ENCODE data around the gene SCGB1A1.
"Not testable (repeated sequence)": the region's sequence is repeated elsewhere in the genome, so short reads cannot be mapped to it uniquely, and the experiment has no call there.

Gene SCGB1A1

DNA sequence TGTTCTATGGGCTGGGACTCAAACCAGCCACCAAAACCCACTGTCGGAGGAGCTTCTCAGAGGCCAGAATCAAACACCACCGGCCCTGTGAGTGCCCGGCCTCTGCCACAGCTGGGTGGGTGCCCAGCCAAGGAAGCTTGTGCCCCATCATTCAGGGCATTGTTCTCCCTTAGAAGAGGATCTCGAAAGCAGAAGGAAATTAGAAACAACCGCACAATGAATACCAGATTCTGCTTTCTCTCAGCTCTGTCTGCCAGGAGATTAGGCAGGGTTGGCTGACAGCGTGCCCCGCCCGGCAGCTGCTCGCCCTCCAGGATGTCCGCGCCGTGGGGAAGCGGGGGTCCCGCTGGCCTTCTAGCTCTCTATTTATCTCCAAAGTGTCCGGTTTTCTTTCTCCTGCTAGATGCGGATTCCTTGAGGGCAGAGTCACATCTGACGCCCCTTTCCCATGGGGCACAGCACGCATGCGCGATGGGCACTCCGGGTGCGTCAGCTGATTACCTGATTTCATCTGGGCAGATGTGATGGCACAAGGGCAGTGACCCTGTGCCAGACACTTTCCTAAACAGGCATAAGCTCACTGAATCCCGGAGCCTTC lies 25.5 kb downstream of the SCGB1A1 start:
- no peak for DNase-seq (ENCODE audit: low read depth, low spot score)
- H3K27ac ChIP-seq, result peak overlapping the region; percentile 5

- no peak for DNase-seq (ENCODE audit: low read depth, low spot score)
- H3K27ac ChIP-seq, result peak overlapping the region; percentile 5
Measured at GRCh38 chr11:62444835-62445234, 26.0 kb downstream of the SCGB1A1 start.

DNA sequence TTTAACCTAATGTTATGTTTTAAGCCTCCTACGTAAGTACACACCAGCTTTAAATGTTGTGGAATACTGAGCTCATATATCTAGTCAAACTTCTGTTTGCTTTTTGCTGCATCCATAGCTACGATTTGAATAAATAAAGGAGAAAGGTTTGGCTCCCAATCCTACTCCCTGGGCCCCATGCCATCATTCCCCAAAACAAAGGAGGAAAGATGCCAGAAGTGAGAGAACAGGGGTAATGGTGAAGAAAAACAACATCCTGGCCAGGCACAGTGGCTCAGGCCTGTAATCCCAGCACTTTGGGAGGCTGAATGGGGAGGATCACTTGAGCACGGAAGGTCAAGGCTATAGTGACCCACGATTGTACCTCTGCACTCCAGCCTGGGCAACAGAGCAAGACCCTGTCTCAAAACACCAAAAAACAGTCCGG lies 26.5 kb downstream of the SCGB1A1 start:
- H3K27ac ChIP-seq, result no peak overlapping the region

DNA sequence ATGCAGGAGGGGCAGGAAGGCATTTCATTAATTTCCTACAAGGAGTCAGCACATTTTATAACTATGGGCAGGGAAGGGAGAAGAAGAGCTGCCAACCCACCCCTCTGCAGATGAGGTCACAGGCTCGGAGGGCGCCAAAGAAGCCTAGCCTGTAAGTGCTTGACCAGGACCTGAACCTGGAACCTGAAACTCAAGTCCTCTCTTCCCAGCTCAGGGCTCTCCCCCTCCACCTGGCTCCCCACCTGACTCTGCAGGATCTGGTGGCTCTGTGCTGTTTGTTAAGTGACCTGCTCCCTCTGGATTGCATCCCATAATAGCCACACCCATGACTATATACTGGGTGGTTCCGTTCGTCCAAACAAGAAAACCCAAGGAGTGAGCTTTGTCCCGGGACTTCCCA lies 27.3 kb downstream of the SCGB1A1 start:
- no peak for DNase-seq (ENCODE audit: low read depth, low spot score)

More for the DNA sequence above, 26.5 kb downstream of the SCGB1A1 start:
- no peak for DNase-seq (ENCODE audit: low read depth, low spot score)

GRCh38 chr11:62449451-62449851 lies 30.6 kb downstream of the SCGB1A1 start:
- no peak for DNase-seq (ENCODE audit: low read depth, low spot score)
- no peak overlapping the region for H3K27ac ChIP-seq

More for the DNA sequence above, 27.3 kb downstream of the SCGB1A1 start:
- H3K27ac ChIP-seq, result no peak overlapping the region

DNA sequence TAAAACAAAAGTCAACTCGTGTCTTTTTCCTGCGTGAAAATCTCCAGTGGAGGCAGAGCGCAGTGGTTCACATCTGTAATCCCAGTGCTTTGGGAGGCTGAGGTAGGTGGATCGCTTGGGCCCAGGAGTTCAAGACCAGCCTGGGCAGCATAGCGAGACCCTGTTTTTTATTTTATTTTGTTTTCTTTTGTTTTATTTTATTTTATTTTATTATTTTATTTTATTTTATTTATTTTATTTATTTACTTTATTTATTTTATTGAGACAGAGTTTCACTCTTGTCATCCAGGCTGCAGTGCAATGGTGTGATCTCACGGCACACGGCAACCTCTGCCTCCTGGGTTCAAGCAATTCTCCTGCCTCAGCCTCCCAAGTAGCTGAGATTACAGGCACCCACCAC lies 31.1 kb downstream of the SCGB1A1 start:
- not testable (repeated sequence) for DNase-seq (ENCODE audit: low read depth, low spot score)

DNA sequence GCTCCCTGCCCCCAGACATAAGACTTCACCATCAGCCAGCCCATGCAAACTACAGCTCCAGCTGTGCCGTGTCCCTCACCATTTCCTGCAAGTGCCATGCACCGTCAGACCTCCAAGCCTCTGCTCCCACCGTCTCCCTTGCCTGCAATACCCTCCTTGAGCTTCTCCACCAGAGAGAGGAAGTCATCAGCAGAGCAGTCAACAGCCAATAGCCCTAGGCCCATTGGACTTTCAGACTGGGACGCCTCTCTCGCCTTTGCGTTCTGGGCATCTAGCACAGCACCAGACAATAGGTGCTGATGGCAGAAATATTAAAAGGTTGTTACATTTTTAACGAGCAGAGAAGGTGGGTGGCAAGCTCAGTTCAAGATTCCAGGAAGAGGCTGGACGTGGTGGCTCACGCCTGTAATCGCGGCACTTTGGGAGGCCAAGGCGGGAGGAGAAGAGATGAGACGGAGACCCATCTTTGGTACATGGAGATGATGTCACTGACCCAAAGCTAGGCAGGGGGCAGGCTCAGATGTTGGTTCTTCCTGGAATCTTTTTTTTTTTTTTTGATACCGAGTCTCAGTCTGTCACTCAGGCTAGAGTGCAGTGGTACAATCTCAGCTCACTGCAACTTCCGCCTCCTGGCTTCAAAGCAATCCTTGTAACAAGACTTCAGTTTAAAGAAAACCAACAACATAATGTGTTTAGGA lies 31.9 kb downstream of the SCGB1A1 start:
- DNase-seq (ENCODE audit: low read depth, low spot score), result no peak

More for the DNA sequence above, 31.1 kb downstream of the SCGB1A1 start:
- not testable (repeated sequence) for H3K27ac ChIP-seq

GRCh38 chr11:62451241-62451621 lies 32.4 kb downstream of the SCGB1A1 start:
- no peak overlapping the region for H3K27ac ChIP-seq
- DNase-seq (ENCODE audit: low read depth, low spot score), result no peak

More for the DNA sequence above, 31.9 kb downstream of the SCGB1A1 start:
- no peak overlapping the region for H3K27ac ChIP-seq

DNA sequence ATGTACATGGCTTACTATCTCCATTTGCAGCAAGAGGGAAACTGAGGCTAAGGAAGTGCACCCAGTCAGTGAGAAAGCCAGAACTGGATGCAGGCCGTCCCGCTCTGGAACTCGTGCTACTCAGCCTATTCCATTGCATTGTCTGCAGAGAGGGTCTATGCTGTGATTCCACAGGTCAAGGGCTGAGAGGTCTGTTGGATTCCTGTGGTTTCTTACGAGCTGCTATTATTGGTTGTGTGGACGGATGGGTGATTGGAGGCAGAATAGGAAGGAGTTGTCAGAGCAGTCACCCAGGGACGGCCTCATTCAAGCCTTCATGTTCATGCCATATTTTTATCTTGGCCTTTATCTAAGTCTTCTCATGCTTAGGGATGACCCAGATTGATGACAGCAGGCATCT lies 33.4 kb downstream of the SCGB1A1 start:
- no peak overlapping the region for H3K27ac ChIP-seq
- no peak for DNase-seq (ENCODE audit: low read depth, low spot score)

DNA sequence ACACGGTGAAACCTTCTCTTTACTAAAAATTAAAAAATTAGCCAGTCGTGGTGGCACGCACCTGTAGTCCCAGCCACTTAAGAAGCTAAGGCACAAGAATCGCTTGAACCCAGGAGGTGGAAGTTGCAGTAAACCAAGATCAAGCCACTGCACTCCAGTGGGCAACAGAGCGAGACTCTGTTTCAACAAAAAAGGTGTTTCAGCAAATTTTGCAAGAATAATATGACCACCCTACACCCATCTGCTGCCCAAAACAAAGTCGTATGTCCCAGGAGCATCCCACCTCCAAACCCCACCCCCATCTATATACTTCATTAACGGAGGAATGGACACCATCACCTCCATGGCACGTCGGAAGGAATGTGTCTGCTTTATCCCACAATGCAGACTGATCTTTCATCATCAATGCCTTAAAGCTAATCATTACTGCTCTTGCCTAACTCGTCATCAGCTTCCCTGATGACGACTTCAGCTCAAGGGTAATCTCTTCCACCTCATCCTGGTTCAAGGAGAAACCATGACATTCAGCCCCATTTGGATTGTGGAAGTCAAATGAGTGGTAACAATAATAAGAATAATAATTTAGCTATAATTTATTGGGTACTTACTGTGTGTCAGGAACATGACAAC lies 34.1 kb downstream of the SCGB1A1 start:
- H3K27ac ChIP-seq, result no peak overlapping the region
- DNase-seq (ENCODE audit: low read depth, low spot score), result no peak

DNA sequence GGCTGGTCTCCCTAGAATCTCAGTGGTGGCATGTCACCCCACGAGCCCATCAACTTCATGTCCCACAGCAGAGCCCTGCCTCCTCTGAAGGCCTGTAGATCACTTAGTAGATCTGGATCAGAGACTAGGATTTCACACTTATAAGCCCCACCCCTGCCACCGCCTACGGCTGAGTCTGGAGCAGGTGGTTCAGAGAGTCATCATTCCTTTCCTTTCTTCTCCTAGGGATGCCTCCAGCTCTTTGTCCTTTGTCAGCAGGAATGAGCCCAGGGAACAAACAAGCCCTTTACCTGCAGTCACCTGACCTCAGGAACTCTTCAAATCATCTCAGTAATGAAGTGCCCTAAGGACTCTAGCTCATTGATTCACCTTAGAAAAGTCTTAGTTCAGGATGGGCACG lies 37.8 kb downstream of the SCGB1A1 start:
- no peak overlapping the region for H3K27ac ChIP-seq
- no peak for DNase-seq (ENCODE audit: low read depth, low spot score)

DNA sequence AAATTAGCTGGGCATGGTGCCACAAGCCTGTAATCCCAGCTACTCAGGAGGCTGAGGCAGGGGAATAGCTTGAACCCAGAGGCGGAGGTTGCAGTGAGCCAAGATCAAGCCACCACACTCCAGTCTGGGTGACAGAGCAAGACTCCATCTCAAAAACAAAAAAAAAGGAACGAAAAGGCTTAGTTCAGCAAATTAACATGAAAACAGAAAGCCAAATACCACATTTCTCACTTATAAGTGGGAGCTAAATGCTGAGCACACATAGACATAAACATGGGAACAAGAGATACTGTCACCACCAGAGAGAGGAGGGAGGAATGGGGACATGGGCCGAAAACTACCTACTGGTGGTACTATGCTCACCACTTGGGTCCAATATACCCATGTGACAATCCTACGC lies 38.6 kb downstream of the SCGB1A1 start:
- DNase-seq (ENCODE audit: low read depth, low spot score), result no peak
- H3K27ac ChIP-seq, result no peak overlapping the region

- H3K27ac ChIP-seq, result no peak overlapping the region
- no peak for DNase-seq (ENCODE audit: low read depth, low spot score)
Measured at GRCh38 chr11:62458212-62459002, 39.6 kb downstream of the SCGB1A1 start.

DNA sequence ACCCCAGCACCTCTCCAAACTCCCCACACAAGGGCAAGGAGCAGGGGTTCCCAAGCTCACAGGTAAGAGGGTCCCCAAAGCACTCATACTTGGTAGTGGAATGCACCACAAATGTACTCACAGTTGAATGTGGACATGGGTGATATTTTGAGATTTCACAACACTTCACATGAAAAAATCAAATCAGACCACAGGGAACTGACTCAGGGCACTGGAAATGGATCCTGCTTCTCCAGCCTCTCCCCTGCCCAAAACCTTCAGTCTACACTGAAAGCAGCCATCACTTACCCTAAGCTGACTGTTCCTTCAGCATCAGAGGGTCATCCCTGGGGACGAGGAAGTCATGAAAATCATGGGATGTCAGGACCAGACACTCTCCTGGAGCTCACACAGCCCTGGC lies 40.2 kb downstream of the SCGB1A1 start:
- H3K27ac ChIP-seq, result no peak overlapping the region
- no peak for DNase-seq (ENCODE audit: low read depth, low spot score)

DNA sequence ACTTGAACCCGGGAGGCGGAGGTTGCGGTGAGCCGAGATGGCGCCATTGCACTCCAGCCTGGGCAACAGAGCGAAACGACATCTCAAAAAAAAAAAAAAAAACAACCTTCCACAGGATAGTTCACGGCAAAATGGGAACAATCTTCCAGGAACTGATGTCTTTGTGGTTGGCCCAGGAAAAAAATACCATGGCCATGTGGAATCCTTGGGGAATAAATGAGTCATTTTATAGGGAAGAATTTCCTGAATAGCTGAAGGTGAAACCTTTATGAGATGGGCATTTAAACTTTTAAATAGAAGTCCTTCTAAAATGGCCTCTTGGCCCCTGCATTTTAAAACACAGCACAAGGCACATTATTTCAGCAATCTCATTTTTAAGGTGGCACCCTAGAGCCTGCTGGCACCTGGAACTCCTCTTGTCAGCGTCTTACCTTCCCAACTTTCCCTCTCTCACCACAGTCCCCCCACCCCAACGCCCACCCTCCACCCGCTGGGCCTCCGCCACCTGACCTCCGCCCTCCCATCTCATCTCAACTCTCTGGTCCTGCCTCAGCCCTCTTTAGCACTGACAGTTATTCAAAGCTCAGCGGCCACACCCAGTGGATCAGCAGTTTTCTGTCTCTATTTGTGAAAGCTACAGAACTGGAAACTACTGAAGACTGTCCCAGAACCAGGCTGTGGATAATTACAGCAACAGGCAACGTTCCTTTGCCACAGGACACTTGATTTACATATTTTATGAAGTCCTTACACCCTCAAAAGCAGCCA lies 43.1 kb downstream of the SCGB1A1 start:
- no peak for DNase-seq (ENCODE audit: low read depth, low spot score)
- H3K27ac ChIP-seq, result no peak overlapping the region

GRCh38 chr11:62462508-62462892 lies 43.7 kb downstream of the SCGB1A1 start:
- H3K27ac ChIP-seq, result no peak overlapping the region
- no peak for DNase-seq (ENCODE audit: low read depth, low spot score)

DNA sequence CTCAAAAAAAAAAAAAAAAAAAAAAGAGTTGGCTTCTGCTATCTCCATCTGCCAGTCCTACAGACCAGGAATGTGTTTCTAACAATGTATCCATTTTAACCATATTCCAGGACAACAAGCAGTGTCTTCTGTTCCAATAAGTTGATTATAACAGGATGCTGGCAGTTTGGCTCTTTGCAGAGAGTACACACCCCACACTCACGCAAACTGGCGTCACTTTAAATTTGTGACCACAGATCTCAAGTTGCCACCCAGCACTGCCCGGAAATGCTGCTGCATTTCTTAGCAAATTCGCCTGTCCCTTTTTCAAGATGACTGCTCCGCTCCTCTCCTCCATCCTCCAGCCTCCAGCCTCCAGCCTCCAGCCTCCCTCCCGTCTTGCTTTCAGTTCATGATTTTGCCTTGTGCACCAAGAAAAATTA lies 44.3 kb downstream of the SCGB1A1 start:
- no peak overlapping the region for H3K27ac ChIP-seq
- no peak for DNase-seq (ENCODE audit: low read depth, low spot score)

- DNase-seq (ENCODE audit: low read depth, low spot score), result no peak
Measured at GRCh38 chr11:62464655-62465054, 45.8 kb downstream of the SCGB1A1 start.

DNA sequence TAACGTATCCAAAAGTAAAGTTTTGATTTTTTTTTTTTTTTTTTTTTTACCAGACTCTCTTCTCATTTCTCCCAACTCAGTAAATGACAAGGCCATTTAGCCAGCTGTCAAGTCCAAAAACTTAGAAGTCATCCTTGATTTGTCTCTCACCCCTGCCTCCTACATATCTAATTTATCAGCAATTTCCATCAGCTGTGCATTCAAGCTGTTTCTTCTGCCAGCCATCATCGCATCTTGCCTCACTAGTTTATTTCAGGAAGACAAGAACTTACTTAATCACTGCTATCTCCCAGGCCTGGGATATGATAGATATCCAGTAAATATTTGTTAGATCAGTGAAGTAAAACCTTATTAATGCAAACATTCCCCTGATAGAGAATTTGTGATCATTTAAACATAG lies 47.6 kb downstream of the SCGB1A1 start:
- DNase-seq (ENCODE audit: low read depth, low spot score), result no peak
- H3K27ac ChIP-seq, result no peak overlapping the region

More at GRCh38 chr11:62464655-62465054, 45.8 kb downstream of the SCGB1A1 start:
- no peak overlapping the region for H3K27ac ChIP-seq

DNA sequence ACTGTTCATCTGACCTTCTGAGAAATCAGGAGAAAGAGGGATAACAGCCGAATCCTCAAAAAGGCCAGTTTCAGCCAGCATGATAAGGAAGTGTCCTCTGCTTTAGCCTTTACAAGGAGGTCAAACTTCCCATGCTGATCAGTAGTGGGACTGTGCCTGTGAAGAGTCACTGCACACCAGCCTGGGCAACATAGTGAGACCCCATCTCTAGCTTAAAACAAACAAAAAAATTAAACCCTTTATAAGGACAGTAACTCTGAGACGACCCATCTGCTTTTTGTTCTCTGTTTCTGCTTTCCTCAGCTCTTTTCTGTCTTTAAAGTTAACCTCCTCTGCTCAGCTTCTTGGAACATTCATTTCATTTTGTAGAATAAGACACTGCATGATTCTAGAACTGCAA lies 49.7 kb downstream of the SCGB1A1 start:
- H3K27ac ChIP-seq, result no peak overlapping the region
- DNase-seq (ENCODE audit: low read depth, low spot score), result no peak

Data from epithelial cell of prostate (primary cell).